Transverse colon (tissue), 3 donors: ENCODE data around the gene GLRA1.

ENCODE experiments used
- CTCF ChIP-seq, 5 experiments: fragments of 200-600 bp in 3 of 5; fragments of 450-650 bp in 2 of 5; sonication (generic) in 3 of 5; IDR thresholded peaks; 1 replicate in 2 of 5; 2 replicates in 3 of 5; pipeline ENCODE4 v1.5.1; 2016 to 2017; ENCODE audit warnings: antibody characterized with exemption in 5 of 5, inconsistent platforms in 3 of 5, mild to moderate bottlenecking in 2 of 5, moderate library complexity in 1 of 5
- EP300 ChIP-seq: sonication (generic); formaldehyde crosslinking; IDR thresholded peaks from one replicate; pipeline ENCODE4 v1.6.1; 2017; ENCODE audit warnings: antibody characterized with exemption, low read depth

GRCh38 chr5:151912360-151912759 lies 12.3 kb downstream of the GLRA1 start:
- TF ChIP-seq CTCF (IDR thresholded peaks at IDR 0.05) = no peak
- no peak for TF ChIP-seq EP300
